GM21717 (cell line): ENCODE results near the gene GRK6.
A peak's percentile ranks its signal among the peaks of the same experiment; 100 is the strongest.

Experiments used
- ATAC-seq: cut with Tn5 transposase; IDR thresholded peaks from one replicate; pipeline ENCODE4 v1.9.1; 2021; ENCODE audit warnings: mild to moderate bottlenecking, moderate library complexity; ENCODE audit not compliant: unreplicated experiment

The GRK6 gene

DNA sequence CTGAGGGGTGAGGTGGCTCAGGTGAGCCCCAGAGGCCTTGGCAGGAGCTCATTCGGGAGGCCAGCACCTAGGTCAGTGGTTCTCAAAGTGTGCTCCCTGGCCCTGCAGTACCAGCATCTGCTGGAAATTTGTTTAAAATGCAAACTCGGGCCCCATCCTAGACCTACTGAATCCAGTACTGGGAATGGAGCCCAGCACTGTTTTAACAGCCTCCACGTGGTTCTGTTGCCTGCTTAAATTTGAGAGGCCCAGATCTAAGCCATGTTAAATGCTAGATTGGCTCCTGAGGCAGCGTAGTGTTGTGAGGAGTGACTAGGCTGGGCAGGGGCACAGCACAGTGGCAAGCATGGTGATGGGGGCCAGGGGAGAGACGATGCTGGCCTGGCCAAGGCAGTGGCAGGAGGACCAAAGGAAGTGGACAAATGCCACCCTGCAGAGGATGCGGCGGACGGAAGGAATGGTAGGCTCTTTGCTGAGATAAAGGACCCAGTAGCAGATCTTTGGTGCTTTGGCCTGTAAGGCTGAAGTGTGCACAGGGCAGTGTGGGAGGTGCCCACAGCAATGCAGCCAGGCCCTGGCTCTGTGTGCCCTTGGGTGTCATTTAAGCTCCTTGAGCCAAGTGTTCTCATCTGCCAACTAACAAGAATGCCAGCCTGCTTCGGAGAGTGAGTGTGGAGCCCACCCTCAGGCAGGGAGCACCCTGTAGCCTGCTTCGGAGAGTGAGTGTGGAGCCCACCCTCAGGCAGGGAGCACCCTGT is 24.4 kb downstream of the GRK6 start:
- ATAC-seq: no peak

DNA sequence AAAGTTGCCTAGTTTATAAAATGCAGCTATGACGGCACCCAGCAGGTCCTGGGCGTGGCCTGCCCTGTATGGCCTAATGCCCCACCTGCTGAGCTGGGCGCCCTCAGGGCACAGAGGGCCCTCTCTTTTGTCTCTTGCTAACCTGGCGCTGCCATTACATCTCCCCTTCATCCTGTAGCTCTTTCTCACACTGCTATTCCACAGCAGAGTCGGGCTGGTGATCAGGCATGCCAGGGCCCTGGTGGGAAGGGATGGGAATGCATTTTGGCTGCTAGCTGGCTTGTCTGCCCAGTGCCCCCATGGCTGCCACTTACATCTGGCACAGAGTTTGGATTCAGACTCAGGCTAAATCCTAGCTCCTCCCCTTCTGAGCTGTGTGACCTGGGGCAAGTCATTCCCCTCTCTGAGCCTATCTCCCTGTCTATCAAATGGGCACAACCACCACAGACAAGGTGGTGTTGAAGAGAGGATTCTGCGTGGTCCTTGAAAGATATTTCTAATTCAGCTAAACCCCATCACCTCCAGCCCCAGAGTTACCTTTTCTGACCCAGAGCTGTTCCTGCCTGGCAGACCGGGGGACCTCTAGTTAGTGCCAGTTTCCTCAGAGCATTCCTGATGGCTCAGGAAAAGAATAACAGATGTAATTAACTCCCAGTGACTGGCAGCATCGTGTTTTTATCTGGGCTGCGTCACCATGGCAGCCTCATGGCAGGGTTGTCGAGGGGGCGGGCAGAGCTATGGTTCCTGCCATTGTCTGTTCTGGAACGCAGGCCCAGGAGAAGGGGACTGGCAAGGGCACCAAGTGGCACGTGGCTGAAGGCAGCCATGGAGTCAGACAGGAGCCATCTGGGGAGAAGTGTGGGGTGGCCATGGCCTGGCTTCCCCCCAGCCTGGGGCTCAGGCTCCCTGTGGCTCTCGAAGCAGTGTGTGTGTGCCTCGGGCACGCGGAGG is 26.5 kb downstream of the GRK6 start:
- ATAC-seq: no peak

DNA sequence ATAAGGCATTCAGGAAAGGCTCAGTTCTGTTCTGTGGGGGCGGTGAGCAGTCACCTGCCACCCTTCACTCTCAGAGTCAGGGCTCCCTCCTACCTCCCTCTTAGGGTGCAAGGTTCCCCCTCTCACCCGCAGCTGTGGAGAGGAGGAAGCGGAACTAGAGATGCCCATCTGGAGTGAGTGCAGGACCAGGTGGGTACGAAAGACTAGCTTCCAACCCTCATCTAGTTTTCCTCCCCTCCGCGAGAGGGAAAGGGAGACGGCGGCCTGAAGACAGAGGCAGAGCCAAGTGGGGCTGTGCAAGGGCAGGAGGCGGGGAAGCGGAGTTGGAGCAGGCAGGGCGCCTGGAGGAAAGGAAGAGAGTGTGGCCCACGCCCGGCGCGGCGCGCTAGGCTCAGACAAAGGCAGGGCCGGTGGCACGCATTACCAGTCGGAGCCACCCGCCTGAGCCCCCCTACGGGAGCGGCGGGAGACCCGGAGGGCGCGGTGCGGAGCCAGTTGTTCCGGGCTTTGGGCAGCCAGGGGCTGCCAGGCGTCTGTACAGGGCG is 27.4 kb downstream of the GRK6 start:
- peak; percentile 2 for ATAC-seq

- peak; percentile 41 for ATAC-seq
Measured at GRCh38 chr5:177454397-177455035, 28.0 kb downstream of the GRK6 start.

GRCh38 chr5:177455036-177455660 is 28.7 kb downstream of the GRK6 start:
- ATAC-seq: peak; percentile 40

GRCh38 chr5:177455661-177456590 is 29.4 kb downstream of the GRK6 start:
- peak; percentile 34 for ATAC-seq

DNA sequence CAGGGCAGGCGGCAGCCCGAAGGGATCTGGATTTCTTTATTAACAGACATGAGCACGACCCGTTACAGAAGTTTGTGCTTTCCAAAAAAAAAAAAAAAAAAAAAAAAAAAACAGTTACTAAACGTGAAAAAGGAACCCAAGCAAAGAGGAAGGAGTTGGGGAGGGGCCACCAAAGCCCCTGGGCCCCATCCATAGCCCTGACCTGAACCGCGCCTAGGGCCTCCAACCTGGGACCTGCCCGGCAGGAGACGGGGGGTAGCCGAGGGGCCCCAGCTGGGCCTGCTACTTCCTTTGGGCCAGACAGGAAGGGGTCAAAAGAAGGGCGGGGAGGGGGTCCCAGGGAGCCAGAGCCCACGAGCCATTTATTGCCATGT is 30.1 kb downstream of the GRK6 start:
- no peak for ATAC-seq

DNA sequence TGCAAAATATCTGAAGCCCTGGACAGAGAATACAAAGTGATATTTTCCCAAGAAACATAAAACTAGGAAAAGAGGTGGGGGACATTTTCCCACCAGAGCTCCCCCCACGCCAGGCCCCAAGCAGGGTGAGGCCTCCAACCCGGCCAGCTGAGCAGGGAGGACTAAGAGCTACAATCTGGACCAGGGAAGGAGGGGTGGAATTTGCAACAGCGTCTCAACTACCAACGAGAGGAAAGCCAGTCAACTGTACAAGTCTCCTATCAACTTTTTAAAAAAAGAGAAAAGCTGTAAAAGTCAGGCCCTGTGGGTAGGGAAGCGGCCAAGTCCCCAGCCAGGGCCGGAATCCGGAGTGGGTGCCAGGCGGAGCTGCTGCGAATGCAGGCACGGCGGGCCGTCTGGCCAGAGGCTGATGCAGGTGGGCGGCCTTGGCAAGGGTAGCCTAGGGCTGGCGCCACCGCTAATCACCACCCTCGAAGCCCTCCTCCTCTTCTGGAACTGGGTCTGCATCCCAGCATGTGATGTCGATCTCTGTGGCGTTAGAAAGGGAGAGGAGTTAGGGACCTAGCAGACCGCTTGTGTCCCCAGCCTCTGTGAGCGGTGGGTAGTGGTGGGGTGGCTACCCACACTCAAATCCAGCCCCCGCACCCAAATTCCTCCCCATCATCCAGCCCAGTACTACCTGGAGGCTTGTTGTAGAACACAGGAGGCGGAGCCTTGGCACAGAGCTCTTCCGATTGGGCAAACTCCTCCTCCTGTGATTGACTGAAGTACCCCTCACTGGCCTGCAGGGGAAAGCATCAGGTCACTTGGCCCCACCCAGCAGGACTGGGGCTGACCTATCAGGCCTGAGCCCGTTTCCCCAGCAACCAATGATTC is 30.7 kb downstream of the GRK6 start:
- peak; percentile 37 for ATAC-seq

GRCh38 chr5:177457852-177458681 is 31.6 kb downstream of the GRK6 start:
- ATAC-seq: no peak

DNA sequence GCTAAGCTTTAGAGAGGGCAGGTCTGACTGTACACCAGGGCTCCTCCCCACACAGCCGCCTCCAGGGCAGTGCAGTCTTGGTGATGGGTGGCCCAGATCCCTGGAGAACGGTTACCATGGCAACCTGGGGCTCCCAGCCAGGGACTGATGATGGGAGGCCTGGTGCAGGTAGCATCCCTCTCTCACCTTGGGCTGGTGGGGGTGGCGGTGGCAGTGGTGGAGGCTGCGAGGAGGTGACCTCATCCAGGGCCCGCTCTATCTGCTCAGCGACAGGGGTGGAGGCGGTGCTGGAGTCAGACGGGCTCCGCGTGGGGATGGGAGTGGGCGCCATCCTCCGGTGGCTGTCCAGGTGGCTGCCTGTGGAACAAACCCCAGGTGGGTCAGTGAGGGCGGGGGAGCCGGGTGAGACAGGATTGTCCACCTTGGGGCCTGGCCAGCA is 32.5 kb downstream of the GRK6 start:
- ATAC-seq: no peak

- ATAC-seq: no peak
Measured at GRCh38 chr5:177459357-177459756, 32.9 kb downstream of the GRK6 start.

DNA sequence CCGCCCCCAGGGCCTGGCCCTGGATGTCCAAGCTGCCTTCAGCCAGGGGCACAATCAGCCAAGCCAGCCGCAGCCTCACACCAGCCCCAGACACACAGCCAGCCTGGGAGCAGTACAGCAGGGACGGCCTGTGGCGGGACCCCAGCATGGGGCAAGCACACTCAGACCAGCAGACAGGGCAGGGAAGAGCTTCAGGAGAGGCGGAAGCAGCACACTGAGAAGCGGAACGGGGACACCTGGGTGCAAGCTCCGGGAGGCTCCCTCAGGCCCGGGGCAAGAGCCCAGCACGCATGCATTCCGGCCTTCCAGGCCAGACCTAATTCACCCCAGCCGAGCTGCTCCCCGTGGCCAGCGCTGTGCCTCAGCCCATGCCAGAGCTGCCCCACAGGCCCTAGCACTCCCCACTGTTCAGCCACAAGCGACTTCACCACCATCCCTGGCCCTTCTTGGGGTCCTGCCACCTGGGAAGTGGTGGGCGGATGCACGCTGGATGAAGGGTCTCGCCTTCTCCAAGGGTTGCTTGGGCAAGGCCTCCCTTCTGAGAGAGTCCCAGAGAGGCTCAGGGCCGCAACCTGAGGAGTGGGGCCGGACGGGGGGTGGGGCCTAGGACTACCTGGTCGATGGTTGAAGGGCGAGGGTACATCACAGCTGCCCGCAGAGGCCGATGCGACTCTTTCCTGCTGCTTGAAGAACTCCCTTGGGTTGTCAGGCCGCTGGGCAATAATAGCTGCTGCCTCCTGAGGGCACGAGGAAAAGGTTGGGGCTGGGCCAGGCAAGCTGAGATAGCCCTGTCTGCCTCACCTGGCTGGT is 33.5 kb downstream of the GRK6 start:
- ATAC-seq: no peak

- no peak for ATAC-seq
Measured at GRCh38 chr5:177462021-177462670, 35.7 kb downstream of the GRK6 start.

GRCh38 chr5:177465044-177465443 is 38.6 kb downstream of the GRK6 start:
- no peak for ATAC-seq

DNA sequence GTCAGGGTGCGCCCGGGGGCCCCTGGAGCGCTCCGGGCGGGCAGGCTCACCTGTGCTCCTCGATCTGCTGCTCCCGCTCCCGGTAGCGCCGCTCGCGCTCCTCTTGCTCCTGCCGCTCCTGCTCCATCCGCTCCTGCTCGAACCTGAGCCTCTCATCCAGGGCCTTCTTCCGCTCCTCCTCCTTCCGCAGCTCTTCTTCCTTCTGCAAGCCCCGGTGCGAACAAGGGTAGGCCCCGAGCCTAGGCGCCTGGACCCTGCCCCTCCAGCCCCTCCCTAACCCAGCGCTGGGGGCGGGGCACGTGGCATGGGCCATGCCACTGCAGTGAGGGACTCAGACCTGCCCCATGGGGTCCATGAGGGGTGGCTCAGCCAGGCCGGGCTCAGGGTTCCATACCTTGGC is 40.4 kb downstream of the GRK6 start:
- ATAC-seq: no peak

DNA sequence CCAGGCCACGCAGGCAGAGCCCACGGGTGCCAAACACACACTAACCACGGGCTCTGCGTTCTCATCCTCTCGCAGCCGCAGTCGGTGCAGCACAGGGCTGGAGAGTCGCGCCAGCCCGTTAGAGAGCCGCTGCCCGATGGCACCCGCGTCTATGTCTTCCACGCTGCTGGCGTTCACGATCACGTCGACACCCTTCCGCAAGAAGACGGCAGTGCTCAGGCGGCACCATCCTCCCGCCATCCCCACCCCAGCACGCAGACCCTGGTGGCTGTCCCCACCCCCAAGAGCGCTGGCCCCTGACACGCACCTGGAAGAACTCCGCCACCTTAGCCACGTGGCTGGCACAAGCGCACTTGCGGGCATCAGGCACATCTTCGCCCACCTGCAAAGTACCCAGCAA is 41.0 kb downstream of the GRK6 start:
- no peak for ATAC-seq

DNA sequence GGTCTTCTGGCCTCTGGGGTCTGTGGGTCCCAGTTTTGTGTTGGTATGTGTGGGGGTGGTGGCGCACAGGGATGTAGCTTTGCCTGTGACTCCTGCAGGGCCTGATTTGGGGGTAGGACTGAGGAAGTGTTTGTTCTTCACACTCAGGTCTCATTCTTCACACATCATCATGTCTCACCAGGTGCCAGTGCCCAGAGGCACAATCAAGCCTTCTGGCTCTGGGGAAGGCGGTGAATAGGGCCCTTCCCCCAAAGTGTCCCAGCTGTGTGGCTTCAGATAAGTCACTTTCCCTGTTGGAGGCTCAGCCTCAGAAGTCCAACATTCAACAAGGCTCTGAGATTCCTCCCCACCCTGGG is 41.8 kb downstream of the GRK6 start:
- ATAC-seq: no peak
